Measurements from ENCODE around the gene GH1. TPM values are rescaled to one million over a fixed set of nuclear protein-coding genes. Genes with fewer than 3 reads are reported as not detected.
"Not testable (repeated sequence)": the region's sequence is repeated elsewhere in the genome, so short reads cannot be mapped to it uniquely, and the experiment has no call there.

The GH1 gene
- not detected for total RNA-seq

DNA sequence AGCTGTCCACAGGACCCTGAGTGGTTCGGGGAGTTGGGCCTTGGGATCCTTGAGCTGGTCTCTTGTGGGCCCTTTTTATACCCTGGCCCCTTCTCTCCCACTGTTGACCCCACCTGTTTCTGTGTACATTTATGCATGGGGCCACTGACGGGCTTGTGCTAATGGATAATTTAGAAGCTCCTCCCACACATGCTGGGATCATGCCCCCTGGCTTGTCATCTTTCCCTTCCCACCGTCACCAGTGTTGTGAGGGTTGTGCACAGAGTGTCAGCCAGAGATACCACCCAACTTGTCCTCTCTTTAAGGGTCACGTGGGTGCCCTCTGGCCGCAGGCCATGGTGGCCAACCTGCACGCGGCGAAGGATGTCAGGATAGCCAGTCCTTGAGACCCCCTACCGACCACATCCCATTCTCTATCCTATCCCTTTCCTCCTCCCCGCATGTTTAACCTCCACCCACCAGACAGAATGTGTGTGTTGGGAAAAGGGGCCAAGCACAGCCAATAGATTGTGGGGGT lies at the start of gene GH1:
TSS of gene GH1 (minus strand) at position 51 of the 517 bp plus-strand sequence. CDS start 63 bp downstream, outside the sequence.
- ATAC-seq; DNase-seq (ENCODE audit: low spot score): not testable (repeated sequence)

DNA sequence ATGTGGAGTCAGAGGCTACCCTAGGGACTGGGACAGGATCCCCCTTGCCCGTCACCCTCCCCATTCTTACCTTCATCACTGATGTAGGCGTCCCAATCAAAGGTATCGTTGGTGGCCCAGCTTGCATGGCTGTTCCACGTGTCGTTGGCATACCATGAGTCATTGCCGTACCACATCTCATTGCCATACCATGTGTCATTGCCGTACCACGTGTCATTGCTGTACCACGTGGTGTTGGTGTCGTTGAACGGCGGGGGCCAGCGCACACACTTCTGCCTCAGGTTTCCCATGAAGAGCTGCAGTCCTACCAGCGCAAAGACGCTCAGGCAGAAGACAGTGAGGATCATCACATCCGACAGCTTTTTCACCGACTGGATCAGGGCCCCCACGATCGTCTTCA lies 49.3 kb upstream of the GH1 start:
- no peak for ATAC-seq
- no peak for DNase-seq (ENCODE audit: low spot score)

DNA sequence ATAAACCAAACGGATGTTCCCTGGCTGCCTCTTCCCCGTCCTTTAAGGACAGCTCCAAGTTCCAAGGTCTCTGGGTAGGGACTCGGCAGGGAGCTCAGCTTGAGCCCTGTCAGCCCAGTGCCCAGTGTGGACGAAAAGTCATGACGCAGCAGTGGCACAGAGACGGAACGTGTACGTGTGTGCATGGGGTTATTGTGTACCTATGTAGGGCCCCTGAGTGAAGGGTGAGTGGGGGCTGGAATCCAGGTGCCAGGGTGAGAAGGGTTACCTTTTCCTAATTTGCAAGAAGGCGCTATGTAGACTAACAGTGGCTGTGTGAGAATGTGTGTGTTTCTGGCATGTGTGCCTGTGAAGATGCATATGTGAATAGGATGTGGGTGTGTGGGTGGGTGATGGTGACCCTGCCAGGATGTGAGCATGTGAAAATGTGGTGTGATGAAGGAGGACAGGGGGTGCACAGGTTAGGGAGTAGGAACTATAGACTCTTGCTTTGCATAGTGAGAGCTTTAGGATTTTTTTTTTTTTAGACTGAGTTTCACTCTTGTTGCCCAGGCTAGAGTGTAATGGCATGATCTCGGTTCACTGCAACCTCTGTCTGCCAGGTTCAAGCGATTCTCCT lies 48.1 kb upstream of the GH1 start:
- ATAC-seq (no peak), DNase-seq (ENCODE audit: low spot score) (no peak)

DNA sequence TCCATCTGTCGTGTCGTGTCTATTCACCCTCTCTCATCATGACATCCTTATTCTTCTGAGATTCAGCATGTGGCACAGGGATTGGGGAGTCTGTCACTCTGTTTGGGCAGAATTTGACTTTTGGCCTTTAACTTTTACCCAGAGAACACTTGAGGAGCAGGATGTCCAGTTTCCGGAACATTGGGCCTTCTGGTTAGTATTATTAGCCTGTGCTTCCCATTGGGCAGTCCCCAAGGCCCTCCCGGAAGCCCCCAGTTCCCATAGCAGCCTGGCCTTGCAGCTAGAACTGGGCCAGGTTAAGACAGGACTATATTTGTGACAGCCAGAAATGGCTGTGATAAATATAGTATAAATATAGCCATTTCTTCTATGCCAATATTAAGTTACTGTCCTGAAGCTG lies 44.5 kb upstream of the GH1 start:
- ATAC-seq, result peak; percentile 31
- DNase-seq (ENCODE audit: low spot score), result no peak

DNA sequence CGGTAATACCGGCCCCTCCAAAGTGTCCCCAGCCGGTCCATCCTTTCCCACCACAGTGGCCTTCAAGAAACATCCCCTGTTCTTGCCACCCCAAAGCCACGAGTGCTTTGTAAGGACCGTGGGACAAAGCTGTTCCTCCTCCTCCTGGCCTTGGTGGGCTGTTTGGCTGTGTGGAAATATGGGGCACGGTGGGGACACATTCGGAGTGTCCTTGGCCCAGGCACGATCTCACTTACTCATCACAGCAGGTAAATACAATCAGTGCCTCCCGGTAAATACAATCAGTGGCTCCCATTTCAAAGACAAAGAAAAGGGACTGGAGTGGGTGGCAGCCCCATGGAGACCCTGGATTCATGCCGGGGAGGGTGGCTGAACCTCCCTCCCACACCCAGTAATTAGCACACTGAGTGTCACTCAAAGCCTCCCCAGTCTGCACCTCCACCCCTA lies 43.7 kb upstream of the GH1 start:
- no peak for DNase-seq (ENCODE audit: low spot score)
- no peak for ATAC-seq

DNA sequence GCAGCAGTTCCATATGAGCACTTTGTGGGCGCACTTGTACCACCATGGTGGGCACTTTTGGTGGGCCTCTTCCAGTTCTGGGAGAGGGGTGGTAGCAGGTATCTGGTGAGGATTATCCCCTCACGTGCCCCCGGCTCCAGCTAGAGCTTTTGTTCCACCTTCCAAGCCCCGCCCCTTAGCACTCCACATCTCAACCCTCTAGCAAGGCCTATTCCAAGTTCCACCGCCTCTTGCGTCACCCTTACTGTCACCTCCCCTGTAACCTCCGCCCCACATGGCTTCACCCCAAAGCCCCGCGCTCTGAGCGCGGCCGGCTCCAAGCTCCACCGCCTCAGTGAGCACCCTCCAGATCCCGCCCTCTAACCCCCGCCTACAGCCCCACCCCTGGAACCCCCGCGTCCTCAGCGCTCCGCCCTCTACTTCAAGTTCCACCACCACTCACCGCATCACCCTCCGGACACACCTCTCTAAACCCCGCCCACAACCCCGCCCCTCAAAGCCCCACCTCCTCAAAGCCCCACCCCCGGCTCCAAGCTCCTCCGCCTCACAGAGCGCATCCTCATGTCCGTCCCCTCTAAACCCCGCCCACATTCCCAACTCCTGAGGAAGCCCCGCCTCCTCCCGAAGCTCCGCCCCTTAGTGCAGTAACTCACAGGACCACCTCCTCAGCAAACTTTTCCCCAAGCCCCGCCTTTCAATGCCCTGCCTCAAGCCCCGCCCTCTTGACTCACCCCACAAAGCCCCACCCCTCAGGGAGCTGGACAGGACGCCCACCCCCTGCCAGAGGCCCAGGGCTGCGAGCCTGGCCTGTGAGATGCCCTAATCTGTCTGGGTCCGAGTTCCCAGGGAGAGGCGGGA lies 42.9 kb upstream of the GH1 start:
- DNase-seq (ENCODE audit: low spot score) (peak; percentile 73), ATAC-seq (peak; percentile 76)

DNA sequence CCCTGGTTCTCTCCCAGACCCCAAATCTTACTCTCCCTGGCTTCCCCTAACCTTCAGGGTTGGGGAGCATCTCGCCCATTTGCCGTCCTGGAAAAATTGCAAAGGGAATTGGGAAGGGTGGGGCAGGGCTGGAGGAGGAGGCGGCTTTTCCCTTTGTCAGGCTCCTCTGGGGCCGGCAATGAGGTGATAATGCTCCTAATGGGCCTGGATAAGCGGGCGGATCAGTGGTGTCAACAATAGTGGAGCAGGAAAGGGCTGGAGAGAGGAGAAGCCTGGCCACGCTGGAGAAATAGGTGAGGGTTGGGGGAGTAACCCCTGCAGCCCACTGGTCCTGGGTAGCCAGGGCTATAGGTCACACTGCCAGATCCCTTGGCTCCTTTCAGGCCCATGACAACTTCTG lies 41.8 kb upstream of the GH1 start:
- DNase-seq (ENCODE audit: low spot score) (no peak), ATAC-seq (no peak)

DNA sequence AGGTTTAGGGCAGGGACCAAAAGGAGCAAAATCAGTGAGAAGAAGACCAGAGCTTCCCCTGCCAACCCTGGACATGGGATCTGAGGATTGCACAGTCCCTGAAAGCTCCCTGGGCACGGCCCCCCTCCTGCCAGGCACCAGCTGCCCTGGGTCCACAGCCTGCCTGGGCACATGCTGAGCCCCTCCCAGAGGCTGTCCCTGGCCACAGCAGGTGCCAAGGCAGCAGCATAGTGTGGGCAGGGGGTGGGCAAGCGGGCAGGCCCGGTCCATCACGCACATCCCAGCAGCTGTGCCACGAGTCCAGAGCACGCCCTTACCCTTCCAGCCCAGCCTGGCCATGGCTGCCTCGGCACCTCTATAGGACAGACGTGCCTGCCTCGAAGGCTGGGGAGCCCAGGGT lies 41.4 kb upstream of the GH1 start:
- no peak for ATAC-seq
- no peak for DNase-seq (ENCODE audit: low spot score)

DNA sequence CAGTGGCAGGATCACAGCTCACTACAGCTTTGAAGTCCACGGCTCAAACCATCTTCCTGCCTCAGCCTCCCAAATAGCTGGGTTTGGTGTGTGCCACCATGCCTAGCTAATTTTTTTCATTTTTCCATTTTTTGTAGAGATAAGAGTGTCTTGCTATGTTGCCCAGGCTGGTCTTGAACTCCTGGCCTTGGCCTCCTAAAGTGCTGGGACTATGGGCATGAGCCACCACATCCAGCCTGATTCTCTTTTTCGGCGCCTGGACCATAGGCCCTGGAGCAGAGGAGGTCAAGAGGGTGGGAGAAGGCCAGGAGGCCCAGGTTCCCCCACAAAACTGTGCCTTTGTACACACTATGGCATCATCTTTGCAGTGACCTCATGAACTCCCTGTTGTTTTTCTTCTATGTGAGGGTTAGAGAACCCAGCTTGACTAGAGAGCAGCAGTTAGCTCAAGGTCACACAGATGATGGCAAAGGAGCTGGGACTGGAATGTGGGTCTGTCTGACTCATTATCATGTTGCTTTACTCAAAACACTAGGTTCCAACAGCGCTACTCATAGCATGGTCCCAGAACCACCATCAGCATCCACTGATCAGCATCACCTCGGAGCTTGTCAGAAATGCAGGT lies 37.8 kb upstream of the GH1 start:
- ATAC-seq (no peak), DNase-seq (ENCODE audit: low spot score) (no peak)

DNA sequence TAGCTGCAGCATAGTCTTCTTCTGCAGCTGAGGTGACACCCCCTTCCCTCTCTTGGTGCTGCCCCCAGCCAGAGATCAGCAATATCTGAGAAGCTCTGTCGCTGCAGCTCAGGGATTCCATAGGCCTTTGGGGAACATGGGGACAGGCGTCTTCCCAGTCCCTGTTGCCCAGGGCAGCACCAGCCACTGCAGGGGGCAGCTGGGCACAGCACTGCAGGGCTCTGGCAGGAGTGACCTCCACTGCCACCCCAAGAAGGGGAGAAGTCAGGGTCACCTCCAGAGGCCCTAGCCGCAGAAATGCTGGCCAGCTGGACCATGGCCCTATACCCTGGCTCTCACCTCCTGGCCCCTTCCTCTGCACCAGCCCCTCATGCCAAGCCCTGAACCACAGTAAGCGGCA lies 37.2 kb upstream of the GH1 start:
- DNase-seq (ENCODE audit: low spot score), result no peak
- ATAC-seq, result no peak

DNA sequence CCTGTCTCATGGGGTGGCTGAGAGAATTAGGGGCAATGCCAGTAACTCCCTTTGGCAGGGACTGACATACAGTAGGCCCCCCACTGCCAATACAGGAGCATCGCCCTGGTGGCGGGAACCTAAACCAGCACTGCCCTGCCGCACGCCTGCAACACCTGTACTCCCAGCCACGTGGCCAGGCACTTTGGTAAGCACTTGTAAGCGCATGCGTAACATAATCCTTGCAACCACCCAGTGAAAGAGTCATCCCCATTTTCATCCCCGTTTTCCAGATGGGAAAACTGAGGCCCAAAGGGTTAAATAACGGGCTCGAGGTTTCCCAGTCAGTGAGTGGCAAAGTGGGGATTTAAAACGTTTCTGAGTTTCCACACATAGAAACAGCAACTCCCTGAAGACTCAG lies 36.6 kb upstream of the GH1 start:
- DNase-seq (ENCODE audit: low spot score) (no peak), ATAC-seq (no peak)

DNA sequence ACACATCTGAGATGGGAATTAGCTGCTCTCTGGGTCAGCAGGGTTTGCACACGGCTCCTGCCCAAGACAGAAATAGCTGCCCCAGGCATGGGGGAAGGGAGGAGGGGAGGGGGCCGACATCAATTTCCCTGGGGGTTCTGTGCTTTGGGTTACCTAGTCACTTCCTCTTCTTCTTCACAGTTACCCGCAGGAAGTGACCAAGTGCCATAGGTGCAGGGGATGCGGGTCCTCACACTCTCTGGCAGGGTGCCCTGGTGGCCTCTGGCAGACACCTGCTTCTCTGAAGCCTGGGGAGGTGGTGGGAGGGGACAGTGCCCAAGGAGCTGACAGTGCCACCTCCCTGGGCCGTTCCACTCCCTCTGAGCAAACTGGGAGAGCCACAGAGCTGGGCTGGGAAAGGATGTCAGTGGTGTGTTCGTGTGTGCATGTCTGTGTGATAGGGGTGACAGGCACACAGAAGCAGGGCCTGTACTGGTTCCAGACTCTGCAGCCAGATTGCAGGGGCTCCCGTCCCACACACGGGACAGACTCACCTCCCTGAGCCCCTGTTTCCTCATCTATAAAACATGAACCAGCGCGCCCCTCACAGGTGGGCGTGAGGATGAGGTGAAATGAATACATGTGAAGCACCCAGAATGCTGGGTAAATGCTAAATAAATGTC lies 35.9 kb upstream of the GH1 start:
- ATAC-seq (no peak), DNase-seq (ENCODE audit: low spot score) (no peak)

DNA sequence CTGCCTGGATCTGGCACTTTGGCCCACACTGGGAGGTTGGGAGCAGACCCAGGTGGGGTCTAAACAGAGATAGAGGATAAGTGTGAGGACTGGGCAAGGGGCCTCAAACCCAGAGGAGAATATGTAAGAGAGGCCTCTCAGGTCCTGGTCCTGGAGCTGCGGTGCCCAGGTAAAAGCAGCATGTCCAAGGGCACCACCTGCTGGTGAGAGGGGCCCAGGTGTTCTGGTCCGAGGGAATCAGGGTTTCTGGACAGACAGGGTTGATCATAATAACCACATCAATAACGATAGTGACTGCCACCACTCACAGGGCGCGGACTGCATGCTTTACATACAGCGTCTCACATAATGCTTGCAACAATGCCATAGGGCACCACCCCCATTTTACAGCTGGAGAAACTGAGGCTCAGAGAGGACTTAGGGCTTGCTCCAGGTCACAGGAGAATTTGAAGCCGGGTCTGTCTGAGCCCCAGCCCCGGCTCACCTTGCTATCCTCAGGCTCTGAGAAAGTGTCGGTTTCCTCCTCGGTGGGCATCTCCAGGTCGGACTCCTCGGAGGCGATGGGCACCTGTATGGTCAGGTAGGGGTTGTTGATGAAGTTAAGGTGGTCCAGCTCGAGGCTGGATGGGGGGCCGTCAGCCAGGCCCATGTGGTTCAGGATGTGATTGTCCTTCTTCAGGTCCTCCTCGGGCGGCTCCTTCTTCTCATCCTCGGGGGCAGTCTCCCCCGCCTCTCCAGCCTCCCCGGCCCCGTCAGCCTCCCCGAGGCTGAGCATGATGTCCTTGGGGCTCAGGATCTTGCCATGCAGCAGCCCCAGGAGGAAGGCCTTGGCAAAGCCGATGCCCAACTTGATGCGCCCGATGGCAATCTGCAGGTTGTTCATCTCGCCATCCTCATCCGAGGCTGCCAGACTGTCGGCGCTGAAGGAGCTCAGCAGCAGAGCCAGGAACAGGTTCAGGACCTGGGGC lies 32.6 kb upstream of the GH1 start:
- ATAC-seq (peak; percentile 81), DNase-seq (ENCODE audit: low spot score) (peak; percentile 60)

DNA sequence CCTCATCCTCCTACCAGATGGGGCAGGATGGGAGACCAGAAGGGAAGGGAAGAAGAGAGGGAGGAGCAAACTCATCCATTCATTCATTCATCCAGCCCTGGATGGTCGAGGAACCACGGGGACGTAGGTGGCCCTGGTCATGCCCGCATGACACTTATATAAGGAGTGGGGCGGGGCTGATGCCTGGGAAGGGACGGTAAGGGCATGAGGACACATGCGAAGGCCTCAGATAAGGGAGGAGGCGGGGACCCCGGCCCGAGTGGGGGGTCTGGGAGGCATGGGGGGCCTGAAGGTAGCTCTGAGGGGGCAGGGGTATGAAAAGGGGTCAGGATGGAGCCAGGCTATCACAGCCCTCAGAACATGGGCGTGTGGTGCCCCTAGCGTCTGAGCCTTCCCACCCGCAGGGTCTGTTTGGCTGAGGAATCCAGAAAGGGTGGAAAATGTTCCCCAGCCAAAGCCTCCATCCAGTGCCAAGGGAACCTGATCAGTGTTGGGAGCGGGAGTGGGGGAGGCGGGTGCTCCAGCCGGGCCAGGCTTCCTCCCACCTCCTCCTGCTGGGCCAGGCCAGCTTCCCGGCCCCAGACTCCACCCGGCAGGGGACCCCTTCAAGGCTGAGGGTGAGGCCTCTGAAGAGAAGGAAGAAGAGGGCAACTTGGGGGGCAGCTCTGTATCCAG lies 31.1 kb upstream of the GH1 start:
- no peak for DNase-seq (ENCODE audit: low spot score)
- ATAC-seq, result no peak

DNA sequence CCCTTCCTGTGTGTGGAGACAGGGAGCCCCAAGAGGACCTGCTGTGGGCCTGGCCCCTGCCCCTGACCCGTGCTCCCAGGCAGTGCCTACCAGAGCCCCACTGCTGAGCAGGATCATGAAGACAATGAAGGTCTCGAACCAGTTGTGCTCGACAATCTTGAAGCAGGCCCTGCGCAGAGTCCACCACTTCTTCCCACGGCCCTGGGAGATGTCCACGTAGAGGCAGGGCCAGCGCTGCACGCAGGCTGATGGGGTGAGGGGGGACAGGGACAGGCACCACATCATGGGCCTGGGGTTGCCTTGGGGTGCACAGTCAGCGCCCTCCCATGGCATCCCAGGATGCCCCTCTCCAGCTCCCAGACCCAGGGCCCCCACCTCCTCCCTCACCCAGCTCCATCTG lies 29.9 kb upstream of the GH1 start:
- ATAC-seq, result no peak
- no peak for DNase-seq (ENCODE audit: low spot score)

DNA sequence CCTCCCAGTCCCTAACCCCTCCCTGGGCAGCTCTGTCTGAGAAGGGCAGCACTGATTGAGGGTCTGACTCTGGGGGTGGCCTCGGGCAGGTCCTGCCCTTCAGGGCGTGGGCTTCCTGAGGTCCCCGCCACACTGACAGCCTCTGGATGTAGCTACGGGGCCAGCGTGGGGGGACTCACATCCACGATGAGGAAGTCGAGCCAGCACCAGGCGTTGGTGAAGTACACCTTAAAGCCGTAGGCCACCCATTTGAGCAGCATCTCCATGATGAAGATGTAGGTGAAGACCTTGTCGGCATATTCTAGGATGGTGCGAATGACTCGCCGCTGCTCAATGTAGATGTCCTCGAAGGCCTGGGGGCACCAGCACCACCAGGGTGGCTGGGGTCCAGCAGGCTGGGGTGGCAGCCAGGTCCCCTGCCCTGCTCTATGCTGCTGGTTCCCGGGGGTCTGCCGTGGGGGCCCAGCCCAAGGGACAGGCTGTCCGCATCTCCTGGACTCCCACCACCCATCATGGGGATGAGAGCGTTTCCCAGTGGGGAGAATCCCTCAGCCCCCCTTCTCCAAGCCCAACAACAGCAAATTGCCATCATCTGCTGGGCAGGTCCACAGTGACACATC lies 29.2 kb upstream of the GH1 start:
- ATAC-seq (no peak), DNase-seq (ENCODE audit: low spot score) (no peak)

DNA sequence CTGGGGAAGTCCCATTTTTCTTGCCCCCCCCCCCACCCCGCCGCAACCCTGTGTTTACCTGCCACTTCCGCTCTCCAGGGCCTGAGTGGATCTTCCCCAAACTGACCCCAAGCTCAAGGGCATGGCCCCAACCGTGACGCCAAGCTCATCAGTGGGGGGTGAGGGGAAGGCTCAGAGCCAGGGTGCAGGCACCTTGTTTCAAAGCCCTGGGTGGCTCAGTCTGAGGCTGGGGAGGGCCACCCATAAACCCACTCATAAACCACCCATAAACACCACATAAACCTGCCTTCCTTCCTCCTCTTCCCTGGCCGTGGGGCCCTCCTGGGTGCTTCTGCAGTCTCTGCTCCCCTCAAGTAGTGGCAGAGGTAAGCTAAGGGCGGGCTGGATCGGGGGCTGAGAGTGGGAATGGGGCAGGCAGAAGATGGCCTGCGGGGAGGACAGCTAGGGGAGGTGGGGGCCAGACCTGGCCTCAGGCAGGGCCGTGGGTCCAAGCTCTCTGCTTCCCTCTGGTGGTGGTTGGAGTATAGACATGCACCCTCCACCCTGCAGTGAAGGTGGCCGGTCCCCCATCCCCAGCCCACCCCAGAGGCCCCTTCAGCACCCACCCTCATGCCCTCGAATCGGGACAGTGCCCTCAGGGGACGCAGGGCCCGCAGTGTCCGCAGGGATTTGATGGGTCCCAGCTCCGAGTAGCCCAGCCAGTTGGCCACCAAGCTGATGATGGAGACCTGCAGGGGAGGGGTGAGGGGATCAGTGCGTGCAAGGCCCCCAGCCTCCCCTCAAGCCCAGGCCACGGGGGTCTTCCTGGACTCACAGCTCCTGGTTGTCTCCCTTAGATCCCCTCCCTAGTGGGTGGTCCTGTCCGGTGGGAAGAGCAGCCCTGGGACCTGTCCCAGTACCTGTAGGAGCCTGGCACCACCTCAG lies 28.1 kb upstream of the GH1 start:
- no peak for DNase-seq (ENCODE audit: low spot score)
- ATAC-seq, result peak; percentile 83
